Medulla oblongata (tissue), 1 donor: ENCODE data around the gene SLC50A1.
A peak's percentile ranks its signal among the peaks of the same experiment; 100 is the strongest.

Experiments
- DNase-seq: peaks from one replicate; pipeline ENCODE4 v3.0.0-alpha.2; 2015; ENCODE audit errors: extremely low spot score

SLC50A1 gene

GRCh38 chr1:155135415-155136028 lies at the start of gene SLC50A1:
TSS of gene SLC50A1 (plus strand) at chr1:155135852. CDS start at chr1:155135912, 60 bp downstream.
- peak; percentile 90 for DNase-seq

GRCh38 chr1:155086128-155086741 lies 49.4 kb upstream of the SLC50A1 start:
- peak; percentile 45 for DNase-seq

- no peak for DNase-seq
Observed at GRCh38 chr1:155086856-155087535, 48.7 kb upstream of the SLC50A1 start.

- peak; percentile 80 for DNase-seq
Observed at GRCh38 chr1:155091071-155092051, 44.3 kb upstream of the SLC50A1 start.

- no peak for DNase-seq
Observed at GRCh38 chr1:155092131-155092530, 43.5 kb upstream of the SLC50A1 start.

GRCh38 chr1:155092641-155093040 lies 43.0 kb upstream of the SLC50A1 start:
- no peak for DNase-seq

GRCh38 chr1:155093911-155094621 lies 41.6 kb upstream of the SLC50A1 start:
- peak; percentile 63 for DNase-seq

- no peak for DNase-seq
Observed at GRCh38 chr1:155094622-155094948, 41.1 kb upstream of the SLC50A1 start.

GRCh38 chr1:155099331-155099730 lies 36.3 kb upstream of the SLC50A1 start:
- no peak for DNase-seq

GRCh38 chr1:155103325-155103724 lies 32.3 kb upstream of the SLC50A1 start:
- DNase-seq: no peak

GRCh38 chr1:155104605-155105534 lies 30.8 kb upstream of the SLC50A1 start:
- DNase-seq: no peak

GRCh38 chr1:155105604-155106011 lies 30.0 kb upstream of the SLC50A1 start:
- DNase-seq: no peak

- no peak for DNase-seq
Observed at GRCh38 chr1:155106862-155107261, 28.8 kb upstream of the SLC50A1 start.

- no peak for DNase-seq
Observed at GRCh38 chr1:155107309-155108264, 28.1 kb upstream of the SLC50A1 start.

- no peak for DNase-seq
Observed at GRCh38 chr1:155108296-155108695, 27.4 kb upstream of the SLC50A1 start.

GRCh38 chr1:155110381-155110780 lies 25.3 kb upstream of the SLC50A1 start:
- DNase-seq: no peak

GRCh38 chr1:155110826-155111225 lies 24.8 kb upstream of the SLC50A1 start:
- no peak for DNase-seq

GRCh38 chr1:155113450-155113980 lies 22.1 kb upstream of the SLC50A1 start:
- no peak for DNase-seq
